H9 (cell line): ENCODE data around the gene TARBP2. TPM values are rescaled to one million over a fixed set of nuclear protein-coding genes. Genes with fewer than 3 reads are reported as not detected.

Experiments
- DNase-seq: peaks from one replicate; pipeline ENCODE4 v3.0.0-alpha.2; 2017
- H2AFZ ChIP-seq: one replicate; pipeline ENCODE4 v1.6.1; 2013; ENCODE audit warnings: mild to moderate bottlenecking, low read length, control low read depth, moderate library complexity
- H2AK5ac ChIP-seq: 2 replicates; pipeline ENCODE4 v1.6.1; 2013; ENCODE audit warnings: low read length, control low read depth, mixed read lengths; ENCODE audit not compliant: insufficient read length
- H2BK120ac ChIP-seq: one replicate; pipeline ENCODE4 v1.6.1; 2013; ENCODE audit warnings: low read depth, mild to moderate bottlenecking, low read length, control low read depth, inconsistent platforms; ENCODE audit not compliant: poor library complexity, severe bottlenecking
- H2BK12ac ChIP-seq: 2 replicates; pipeline ENCODE4 v1.6.1; 2013; ENCODE audit warnings: low read length, control low read depth, mixed read lengths, low read depth; ENCODE audit not compliant: insufficient read length
- H2BK15ac ChIP-seq: 2 replicates; pipeline ENCODE4 v1.6.1; 2013; ENCODE audit warnings: low read depth, low read length, control low read depth
- H2BK20ac ChIP-seq: one replicate; pipeline ENCODE4 v1.6.1; 2013; ENCODE audit warnings: low read depth, mild to moderate bottlenecking, low read length, control low read depth, inconsistent platforms; ENCODE audit not compliant: poor library complexity, severe bottlenecking
- H2BK5ac ChIP-seq: 2 replicates; pipeline ENCODE4 v1.6.1; 2013; ENCODE audit warnings: low read length, control low read depth, mixed read lengths; ENCODE audit not compliant: insufficient read length
- H3K14ac ChIP-seq: 2 replicates; pipeline ENCODE4 v1.6.1; 2013; ENCODE audit warnings: low read length, control low read depth; ENCODE audit not compliant: insufficient read depth
- H3K18ac ChIP-seq: 2 replicates; pipeline ENCODE4 v1.6.1; 2013; ENCODE audit warnings: low read depth, mild to moderate bottlenecking, mixed read lengths, low read length, control low read depth; ENCODE audit not compliant: insufficient read length
- H3K23ac ChIP-seq: 2 replicates; pipeline ENCODE4 v1.6.1; 2013; ENCODE audit warnings: low read length, control low read depth, mixed read lengths, low read depth; ENCODE audit not compliant: insufficient read length
- H3K23me2 ChIP-seq: 2 replicates; pipeline ENCODE4 v1.6.1; 2013; ENCODE audit warnings: low read depth, mild to moderate bottlenecking, mixed read lengths, low read length, control low read depth; ENCODE audit not compliant: insufficient read length, poor library complexity, severe bottlenecking
- H3K27ac ChIP-seq: 2 replicates; pipeline ENCODE4 v1.5.1; 2013; ENCODE audit warnings: low read length, control low read depth, mixed read lengths, low read depth; ENCODE audit not compliant: insufficient read length
- H3K27me3 ChIP-seq: 2 replicates; pipeline ENCODE4 v1.6.1; 2013; ENCODE audit warnings: low read length, control low read depth, inconsistent platforms; ENCODE audit not compliant: insufficient read depth
- H3K4ac ChIP-seq: 2 replicates; pipeline ENCODE4 v1.6.1; 2013; ENCODE audit warnings: low read depth, mild to moderate bottlenecking, control low read depth, inconsistent platforms, low read length, moderate library complexity
- H3K4me1 ChIP-seq: 2 replicates; pipeline ENCODE4 v1.6.1; 2013; ENCODE audit warnings: low read length, control low read depth, inconsistent platforms; ENCODE audit not compliant: insufficient read depth
- H3K4me2 ChIP-seq: 2 replicates; pipeline ENCODE4 v1.6.1; 2013; ENCODE audit warnings: low read length, control low read depth, mixed read lengths; ENCODE audit not compliant: insufficient read length, insufficient read depth
- H3K56ac ChIP-seq: 2 replicates; pipeline ENCODE4 v1.6.1; 2013; ENCODE audit warnings: low read depth, mild to moderate bottlenecking, mixed read lengths, low read length, control low read depth; ENCODE audit not compliant: insufficient read length
- H3K79me1 ChIP-seq: 2 replicates; pipeline ENCODE4 v1.6.1; 2013; ENCODE audit warnings: low read depth, mild to moderate bottlenecking, moderate library complexity, low read length, control low read depth, inconsistent platforms; ENCODE audit not compliant: insufficient read depth, poor library complexity, severe bottlenecking
- H3K79me2 ChIP-seq: 2 replicates; pipeline ENCODE4 v1.6.1; 2013; ENCODE audit warnings: low read length, control low read depth, inconsistent platforms; ENCODE audit not compliant: insufficient read depth
- H3K9ac ChIP-seq: 2 replicates; pipeline ENCODE4 v1.6.1; 2013; ENCODE audit warnings: low read length, control low read depth, mixed read lengths; ENCODE audit not compliant: insufficient read length; ENCODE audit errors: extremely low read depth
- H3K9me3 ChIP-seq: one replicate; pipeline ENCODE4 v1.6.1; 2013; ENCODE audit warnings: low read depth, low read length, inconsistent platforms; ENCODE audit not compliant: control insufficient read depth
- H3T11ph ChIP-seq: one replicate; pipeline ENCODE4 v1.6.1; 2013; ENCODE audit warnings: mild to moderate bottlenecking, low read length, control low read depth, inconsistent platforms
- H4K20me1 ChIP-seq: one replicate; pipeline ENCODE4 v1.6.1; 2013; ENCODE audit not compliant: control insufficient read depth, insufficient read length, insufficient read depth
- H4K5ac ChIP-seq: 2 replicates; pipeline ENCODE4 v1.6.1; 2013; ENCODE audit warnings: low read depth, mild to moderate bottlenecking, mixed read lengths, low read length, control low read depth; ENCODE audit not compliant: insufficient read length
- H4K8ac ChIP-seq: replicated peaks from 2 replicates; pipeline ENCODE4 v1.6.1; 2013; ENCODE audit warnings: low read length, control low read depth, mixed read lengths, low read depth; ENCODE audit not compliant: insufficient read length
- H4K91ac ChIP-seq: 2 replicates; pipeline ENCODE4 v1.6.1; 2013; ENCODE audit warnings: low read depth, mild to moderate bottlenecking, moderate library complexity, mixed read lengths, low read length, control low read depth; ENCODE audit not compliant: insufficient read length
- H3K27ac Mint-ChIP-seq, 3 experiments: 2 replicates in 2 of 3; 3 replicates in 1 of 3; pipeline ENCODE4 v1.8.0; 2020 to 2021; ENCODE audit warnings: mixed read lengths in 3 of 3, mild to moderate bottlenecking in 1 of 3, moderate library complexity in 1 of 3
- H3K27me3 Mint-ChIP-seq: 2 replicates; pipeline ENCODE4 v1.8.0; 2021; ENCODE audit warnings: low read depth, mild to moderate bottlenecking, moderate library complexity, mixed read lengths
- H3K36me3 Mint-ChIP-seq, 3 experiments: 2 replicates in 2 of 3; 3 replicates in 1 of 3; pipeline ENCODE4 v1.8.0; 2020 to 2021; ENCODE audit warnings: low read depth in 3 of 3, mixed read lengths in 3 of 3; ENCODE audit not compliant: insufficient read depth in 1 of 3
- H3K4me1 Mint-ChIP-seq, 2 experiments: 2 replicates each; pipeline ENCODE4 v1.8.0; 2020; ENCODE audit warnings: mixed read lengths in 2 of 2
- H3K4me3 Mint-ChIP-seq, 2 experiments: 2 replicates in 1 of 2; 3 replicates in 1 of 2; pipeline ENCODE4 v1.8.0; 2020 to 2021; ENCODE audit warnings: mild to moderate bottlenecking in 2 of 2, mixed read lengths in 2 of 2, moderate library complexity in 1 of 2
- H3K9me3 Mint-ChIP-seq, 2 experiments: 2 replicates in 1 of 2; 3 replicates in 1 of 2; pipeline ENCODE4 v1.8.0; 2020; ENCODE audit warnings: mild to moderate bottlenecking in 2 of 2, mixed read lengths in 2 of 2, moderate library complexity in 1 of 2
- WGBS: extraction: QIAGEN DNeasy Blood & Tissue Kit; methylation state at CpG from one replicate; pipeline ENCODE4 v1.1.7; 2013; ENCODE audit warnings: missing lambda C conversion rate, low lambda C conversion rate, mixed read lengths; ENCODE audit not compliant: insufficient read length; ENCODE audit errors: extremely low coverage; 5-methylcytosine and 5-hydroxymethylcytosine counted together
- total RNA-seq: library from RNA; stranded (reverse); gene quantifications from 2 replicates; pipeline ENCODE4 v1.2.1, GENCODE V29; 2021
- TF ChIP-seq, protein P1 (sequence below): fragments of 200-600 bp; sonication (generic); conservative IDR thresholded peaks from 3 replicates; pipeline ENCODE4 v1.8.0; 2021; ENCODE audit warnings: antibody characterized with exemption, mild to moderate bottlenecking

The TARBP2 gene
- total RNA-seq, 1 experiment from 2014 or later: 79.2 TPM

DNA sequence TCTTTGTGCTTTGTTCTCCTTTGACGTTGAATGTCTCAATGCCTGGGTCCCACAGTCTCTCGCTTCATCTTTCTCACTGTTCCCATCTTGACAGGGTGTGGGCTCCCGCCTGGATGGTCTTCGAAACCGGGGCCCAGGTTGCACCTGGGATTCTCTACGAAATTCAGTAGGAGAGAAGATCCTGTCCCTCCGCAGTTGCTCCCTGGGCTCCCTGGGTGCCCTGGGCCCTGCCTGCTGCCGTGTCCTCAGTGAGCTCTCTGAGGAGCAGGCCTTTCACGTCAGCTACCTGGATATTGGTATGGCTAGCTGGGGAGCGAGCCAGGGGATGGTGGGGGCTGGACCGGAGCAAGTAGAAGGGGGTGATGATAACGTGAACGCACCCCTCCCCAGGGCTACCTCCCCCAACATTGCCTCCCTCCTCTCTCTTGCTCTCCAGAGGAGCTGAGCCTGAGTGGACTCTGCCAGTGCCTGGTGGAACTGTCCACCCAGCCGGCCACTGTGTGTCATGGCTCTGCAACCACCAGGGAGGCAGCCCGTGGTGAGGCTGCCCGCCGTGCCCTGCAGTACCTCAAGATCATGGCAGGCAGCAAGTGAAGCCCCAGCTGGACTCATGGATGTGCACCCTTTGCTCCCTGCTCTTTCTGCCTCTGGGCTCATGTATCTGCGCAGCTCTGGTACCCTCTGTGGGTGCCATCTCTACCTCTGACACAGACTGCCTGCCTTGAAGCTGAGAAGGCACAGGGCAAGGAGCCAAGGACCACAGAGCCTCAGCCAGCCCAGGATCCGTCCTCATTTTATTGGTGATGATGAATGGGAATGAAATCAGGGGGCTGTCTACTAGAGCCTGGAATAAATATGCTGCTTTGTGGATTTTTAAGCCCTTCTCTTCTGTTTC, 4.7 kb downstream of the TARBP2 start:
- Histone ChIP-seq H3K27ac (no peak overlapping the region), H2BK120ac (no peak overlapping the region), H3K27me3 (no peaks in the 10 kb centered on the region), H2BK20ac (no peak overlapping the region), H4K20me1 (no peaks in the 10 kb centered on the region), H2BK15ac (no peak overlapping the region), H3K4me2 (no peak overlapping the region), H2AFZ (no peak overlapping the region), H3K4ac (no peak overlapping the region), H3K9me3 (no peaks in the 10 kb centered on the region), H4K8ac (no peak overlapping the region), H3K14ac (no peak overlapping the region), H2BK5ac (no peak overlapping the region), H3K79me2 (no peaks in the 10 kb centered on the region; the same call in 1 of the 2 replicates), H3K18ac (no peak overlapping the region), H3K23ac (no peak overlapping the region), H3T11ph (no peak overlapping the region), H2BK12ac (no peak overlapping the region), H4K91ac (no peak overlapping the region), H3K23me2 (peaks cover 4% of the 10 kb centered on the region), H4K5ac (no peak overlapping the region), H3K79me1 (peaks cover 5% of the 10 kb centered on the region), H2AK5ac (no peak overlapping the region), H3K9ac (no peak overlapping the region), H3K56ac (no peak overlapping the region), H3K4me1 (no peaks in the 10 kb centered on the region)
- Mint-ChIP-seq H3K4me3 (no peak overlapping the region; a peak in 1 of 5 replicates), H3K9me3 (no peaks in the 10 kb centered on the region), H3K27me3 (no peaks in the 10 kb centered on the region), H3K36me3 (peaks cover 19 to 36% (median 29%) of the 10 kb centered on the region in 3 experiments), H3K27ac (no peak overlapping the region), H3K4me1 (peaks cover 10 to 18% of the 10 kb centered on the region in 2 experiments)
- TF ChIP-seq, protein P1, sequence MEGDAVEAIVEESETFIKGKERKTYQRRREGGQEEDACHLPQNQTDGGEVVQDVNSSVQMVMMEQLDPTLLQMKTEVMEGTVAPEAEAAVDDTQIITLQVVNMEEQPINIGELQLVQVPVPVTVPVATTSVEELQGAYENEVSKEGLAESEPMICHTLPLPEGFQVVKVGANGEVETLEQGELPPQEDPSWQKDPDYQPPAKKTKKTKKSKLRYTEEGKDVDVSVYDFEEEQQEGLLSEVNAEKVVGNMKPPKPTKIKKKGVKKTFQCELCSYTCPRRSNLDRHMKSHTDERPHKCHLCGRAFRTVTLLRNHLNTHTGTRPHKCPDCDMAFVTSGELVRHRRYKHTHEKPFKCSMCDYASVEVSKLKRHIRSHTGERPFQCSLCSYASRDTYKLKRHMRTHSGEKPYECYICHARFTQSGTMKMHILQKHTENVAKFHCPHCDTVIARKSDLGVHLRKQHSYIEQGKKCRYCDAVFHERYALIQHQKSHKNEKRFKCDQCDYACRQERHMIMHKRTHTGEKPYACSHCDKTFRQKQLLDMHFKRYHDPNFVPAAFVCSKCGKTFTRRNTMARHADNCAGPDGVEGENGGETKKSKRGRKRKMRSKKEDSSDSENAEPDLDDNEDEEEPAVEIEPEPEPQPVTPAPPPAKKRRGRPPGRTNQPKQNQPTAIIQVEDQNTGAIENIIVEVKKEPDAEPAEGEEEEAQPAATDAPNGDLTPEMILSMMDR: no peak
- WGBS: no CpG with 5 or more reads among the region's 19 CpGs
- DNase-seq: no peak
